Endothelial cell of umbilical vein (primary cell): ENCODE data around the gene PRKAB2. TPM values are rescaled to one million over a fixed set of nuclear protein-coding genes. Genes with fewer than 3 reads are reported as not detected.
A peak's percentile ranks its signal among the peaks of the same experiment; 100 is the strongest.

ENCODE experiments used
- Bru-seq: library from RNA; stranded (reverse); fragments of 400-500 nt; gene quantifications from one replicate; lab custom pipeline; 2021; lab: Mats Ljungman, UMichigan
- BruChase-seq, 2 experiments: library from RNA; stranded (reverse); fragments of 400-500 nt; gene quantifications; one replicate each; lab custom pipeline; 2021; lab: Mats Ljungman, UMichigan
- BruUV-seq: library from RNA; stranded (reverse); fragments of 400-500 nt; replicated peaks from 2 replicates; lab custom pipeline; 2021; lab: Mats Ljungman, UMichigan
- CTCF ChIA-PET: fragments of 300-600, 350-600 bp; sonication (Branson Sonifier 250); formaldehyde crosslinking; loops from one replicate; lab custom pipeline; 2021; ENCODE audit warnings: antibody characterized with exemption, inconsistent platforms; lab: Charles Lee
- POLR2A ChIA-PET: fragments of 300-600, 350-600 bp; sonication (Branson Sonifier 250); formaldehyde crosslinking; loops from one replicate; lab custom pipeline; 2021; ENCODE audit warnings: antibody characterized with exemption, inconsistent platforms; lab: Charles Lee
- DNase-seq: peaks from one replicate; pipeline ENCODE4 v3.0.0-alpha.2; 2011; ENCODE audit warnings: low read depth, low spot score
- FAIRE-seq: peaks from 2 replicates; lab custom pipeline; 2011; peaks lifted over from hg19 to GRCh38; lab: Jason Lieb, UNC
- H2AFZ ChIP-seq: 2 replicates; pipeline ENCODE4 v1.6.0; 2012; ENCODE audit warnings: low read depth, low read length, control low read depth, inconsistent platforms
- H3K27ac ChIP-seq: 2 replicates; pipeline ENCODE4 v1.5.1; 2011; ENCODE audit warnings: low read depth, mild to moderate bottlenecking, control low read depth, low read length, moderate library complexity; ENCODE audit not compliant: insufficient read depth
- H3K27me3 ChIP-seq, 2 experiments: 2 replicates each; pipeline versions ENCODE4 v1.6.0 to v1.6.1; 2011; ENCODE audit warnings: low read length in 2 of 2, mixed read lengths in 1 of 2; ENCODE audit not compliant: control insufficient read depth in 2 of 2, insufficient read depth in 2 of 2
- H3K36me3 ChIP-seq, 2 experiments: 2 replicates in 1 of 2; 3 replicates in 1 of 2; pipeline ENCODE4 v1.5.1; 2011; ENCODE audit warnings: low read length in 2 of 2, mild to moderate bottlenecking in 1 of 2, moderate library complexity in 1 of 2; ENCODE audit not compliant: control insufficient read depth in 2 of 2, insufficient read depth in 2 of 2; ENCODE audit errors: extremely low read depth in 1 of 2
- H3K4me1 ChIP-seq: 3 replicates; pipeline ENCODE4 v1.5.1; 2011; ENCODE audit warnings: mild to moderate bottlenecking, low read length; ENCODE audit not compliant: control insufficient read depth, insufficient read depth; ENCODE audit errors: extremely low read depth
- H3K4me2 ChIP-seq: 2 replicates; pipeline ENCODE4 v1.6.1; 2011; ENCODE audit warnings: low read length, control low read depth, mixed read lengths; ENCODE audit not compliant: insufficient read depth
- H3K4me3 ChIP-seq, 3 experiments: fragments of 200-600 bp in 1 of 3; sonication (generic), shearing (Covaris generic) in 1 of 3; replicated peaks in 1 of 3; 2 replicates each; pipeline ENCODE4 v1.5.1; 2011 to 2016; ENCODE audit warnings: control low read depth in 3 of 3, low read length in 3 of 3, mild to moderate bottlenecking in 2 of 3, inconsistent platforms in 1 of 3, low read depth in 1 of 3, moderate library complexity in 1 of 3; ENCODE audit not compliant: insufficient read depth in 1 of 3
- H3K79me2 ChIP-seq: 2 replicates; pipeline ENCODE4 v1.6.0; 2012; ENCODE audit warnings: low read length, inconsistent platforms; ENCODE audit not compliant: control insufficient read depth, insufficient read depth
- H3K9ac ChIP-seq: replicated peaks from 2 replicates; pipeline ENCODE3; 2011; ENCODE audit warnings: low read length, control low read depth; ENCODE audit not compliant: insufficient read depth; ENCODE audit errors: extremely low read depth
- H3K9me1 ChIP-seq: replicated peaks from 3 replicates; pipeline ENCODE4 v1.6.0; 2011; ENCODE audit warnings: mild to moderate bottlenecking, low read length; ENCODE audit not compliant: control insufficient read depth, insufficient read depth; ENCODE audit errors: extremely low read depth
- H3K9me3 ChIP-seq: replicated peaks from 2 replicates; pipeline ENCODE4 v1.5.1; 2012; ENCODE audit warnings: low read length, inconsistent platforms; ENCODE audit not compliant: control insufficient read depth, insufficient read depth
- H4K20me1 ChIP-seq: replicated peaks from 2 replicates; pipeline ENCODE3; 2011; ENCODE audit warnings: mild to moderate bottlenecking, low read length; ENCODE audit not compliant: control insufficient read depth, insufficient read depth; ENCODE audit errors: extremely low read depth
- EZH2 ChIP-seq: IDR thresholded peaks from 2 replicates; pipeline ENCODE4 v1.6.1; 2012; ENCODE audit warnings: borderline replicate concordance, low read depth, mild to moderate bottlenecking, moderate library complexity, low read length, inconsistent platforms; ENCODE audit not compliant: severe bottlenecking
- FOS ChIP-seq: IDR thresholded peaks from 2 replicates; pipeline ENCODE4 v1.6.1; 2011; ENCODE audit warnings: mild to moderate bottlenecking, low read length, moderate library complexity, borderline replicate concordance; ENCODE audit not compliant: insufficient read depth
- GATA2 ChIP-seq: IDR thresholded peaks from 2 replicates; pipeline ENCODE4 v1.7.0; 2011; ENCODE audit warnings: low read depth, mild to moderate bottlenecking, moderate library complexity, mixed read lengths, low read length; ENCODE audit not compliant: insufficient read length, insufficient read depth
- JUN ChIP-seq: IDR thresholded peaks from 2 replicates; pipeline ENCODE4 v1.6.1; 2011; ENCODE audit warnings: borderline replicate concordance, low read depth; ENCODE audit not compliant: insufficient read length, insufficient read depth
- MYC ChIP-seq: IDR thresholded peaks from one replicate; pipeline ENCODE4 v1.6.1; 2011; ENCODE audit warnings: mild to moderate bottlenecking, low read depth, low read length
- POLR2A ChIP-seq: IDR thresholded peaks from 2 replicates; pipeline ENCODE4 v1.6.1; 2012; ENCODE audit warnings: low read depth, mild to moderate bottlenecking, control low read depth, low read length
- POLR2AphosphoS5 ChIP-seq: IDR thresholded peaks from 2 replicates; pipeline ENCODE4 v1.6.1; 2012; ENCODE audit warnings: low read depth, mild to moderate bottlenecking, control low read depth, low read length, moderate library complexity; ENCODE audit not compliant: insufficient read depth
- dilution Hi-C: fragments of 300-500 bp; cut with MboI; formaldehyde crosslinking; loops from one replicate; pipeline ENCODE4 v1.15.0; 2019; ENCODE audit warnings: low sequenced_read_pairs; ENCODE audit not compliant: extremely low pct_ligation_motif_present
- intact Hi-C: fragments of 100-400 bp; cut with micrococcal nuclease; formaldehyde crosslinking; loops from one replicate; pipeline ENCODE4 v1.10.0; 2022
- long read RNA-seq: library from polyadenylated mRNA; stranded (forward); transcript quantifications from one replicate; pipeline ENCODE4 v2.0.0, GENCODE V29; 2021
- polyA minus RNA-seq, 3 experiments: library from RNA; depleted of rRNA, polyadenylated mRNA; stranded (reverse); fragments of >200 nt; gene quantifications; 1 replicate in 1 of 3; 2 replicates in 2 of 3; pipeline ENCODE4 v1.2.3, GENCODE V29; 2011
- polyA plus RNA-seq, 4 experiments: library from polyadenylated mRNA; depleted of rRNA in 3 of 4; stranded (reverse) in 3 of 4; unstranded in 1 of 4; fragments of >200 nt; gene quantifications; 2 replicates each; pipeline versions ENCODE4 v1.2.1 to v1.2.3, GENCODE V29; 2011 to 2012; ENCODE audit warnings: missing spikeins in 1 of 4
- total RNA-seq: library from RNA; stranded (reverse); gene quantifications from 2 replicates; pipeline ENCODE4 v1.2.3, GENCODE V29; 2021
- TF ChIP-seq, protein P1 (sequence below): IDR thresholded peaks from 2 replicates; pipeline ENCODE4 v1.6.1; 2011; ENCODE audit not compliant: insufficient read depth, insufficient read length
- TF ChIP-seq, protein P2 (sequence below), 2 donors: IDR thresholded peaks; 1 replicate in 1 of 2; 2 replicates in 1 of 2; pipeline ENCODE4 v1.5.1; 2011; ENCODE audit warnings: low read length in 2 of 2, mild to moderate bottlenecking in 2 of 2, moderate library complexity in 2 of 2, control low read depth in 1 of 2, inconsistent platforms in 1 of 2, low read depth in 1 of 2; ENCODE audit not compliant: insufficient read depth in 1 of 2; ENCODE audit errors: extremely low read depth in 1 of 2

Gene PRKAB2, protein sequence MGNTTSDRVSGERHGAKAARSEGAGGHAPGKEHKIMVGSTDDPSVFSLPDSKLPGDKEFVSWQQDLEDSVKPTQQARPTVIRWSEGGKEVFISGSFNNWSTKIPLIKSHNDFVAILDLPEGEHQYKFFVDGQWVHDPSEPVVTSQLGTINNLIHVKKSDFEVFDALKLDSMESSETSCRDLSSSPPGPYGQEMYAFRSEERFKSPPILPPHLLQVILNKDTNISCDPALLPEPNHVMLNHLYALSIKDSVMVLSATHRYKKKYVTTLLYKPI
- total RNA-seq (6.2 and 8.1 TPM in 2 replicates), polyA plus RNA-seq (7.4 and 7.7 TPM in 2 replicates), polyA minus RNA-seq (9.4 and 11.0 TPM in 2 replicates), Bru-seq, nascent RNA (percentile 72 among the genes with signal in this experiment), BruChase-seq, experiment 1, labeled RNA remaining after a 6-hour chase (percentile 84 among the genes with signal in this experiment), BruChase-seq, experiment 2, labeled RNA remaining after a 2-hour chase (percentile 89 among the genes with signal in this experiment)
- 4.7 and 5.4 TPM in 2 replicates for polyA plus RNA-seq (2011; cell fraction: cytosol; rRNA removed)
- 23.9 and 29.8 TPM in 2 replicates for polyA plus RNA-seq (2011; cell fraction: nucleus; rRNA removed)
- polyA plus RNA-seq (2012): 7.2 and 7.7 TPM in 2 replicates
- 4.7 TPM for polyA minus RNA-seq (2011; cell fraction: cytosol; rRNA and poly(A)+ RNA removed)
- polyA minus RNA-seq (2011; cell fraction: nucleus; rRNA and poly(A)+ RNA removed): 11.7 and 14.4 TPM in 2 replicates
- long read RNA-seq, full-length matches to known transcripts: 3 of 8 reads
- long read RNA-seq, partial matches to known transcripts: 2 of 8 reads
- long read RNA-seq, other reads (novel, unspliced or antisense): 3 of 8 reads

DNA sequence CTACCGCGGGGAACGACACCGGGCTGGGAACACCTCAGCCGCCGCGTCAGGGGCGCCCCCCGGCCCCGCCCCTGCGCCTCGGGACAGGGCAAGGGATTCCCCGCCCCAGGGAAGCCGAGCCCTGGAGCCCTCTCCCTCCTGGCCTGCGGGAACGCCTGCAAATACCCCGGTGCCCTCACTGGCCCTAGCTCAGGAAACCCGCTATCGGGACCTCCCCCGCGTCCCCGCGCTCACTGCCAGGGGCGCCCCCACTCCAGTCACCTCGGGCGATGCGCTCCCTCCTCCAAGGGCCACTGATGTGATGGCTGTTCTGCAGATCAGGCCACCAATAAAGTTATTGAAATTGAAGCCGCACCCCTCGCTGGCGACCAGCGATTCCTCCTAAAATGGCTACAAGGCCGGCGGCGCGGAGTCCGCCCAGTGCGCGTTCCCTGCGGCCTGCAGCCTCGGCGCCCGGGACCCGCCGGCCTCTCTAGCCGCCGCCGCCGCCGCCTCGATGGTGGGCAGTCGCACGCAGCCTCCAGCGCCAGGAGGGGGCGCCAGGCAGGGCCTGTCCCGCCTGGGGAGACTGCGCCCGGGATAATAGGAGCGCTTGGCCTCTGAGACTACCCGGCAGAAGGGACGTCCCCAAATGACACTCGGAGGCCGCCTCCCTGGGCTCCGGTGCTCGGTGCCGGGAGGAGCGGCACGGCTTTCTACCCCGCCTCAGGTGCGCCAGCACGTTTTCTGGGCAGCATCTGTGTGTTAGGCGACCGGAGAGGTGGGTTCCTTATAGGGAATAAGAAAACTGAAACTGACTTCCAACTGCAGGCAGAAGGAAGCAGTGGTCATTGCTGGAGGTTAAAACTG, at the start of gene PRKAB2:
Gene PRKAB2 (minus strand): TSS at position 303 of the 849 bp plus-strand sequence. CDS start 326 bp downstream, outside the sequence.
- intact Hi-C loops: loop anchor here (1.0 to 5.0 kb wide), 7 partner anchors 53 to 425 kb away; partner anchors contain the start of genes BCL9, CHD1L and FMO5
- dilution Hi-C loops: no loop called here
- H3K4me3 ChIP-seq: peak within 1 kb of the TSS; percentile 72 to 94 (median 79)
- FAIRE-seq: peak; percentile 83
- BruUV-seq: no TSS peak
- peak within 1 kb of the TSS; percentile 74 for H3K27ac ChIP-seq
- ChIA-PET CTCF (interaction anchor here (0.9 to 3.7 kb wide), 7 partner anchors 10 to 217 kb away, joined by 3 to 63 read pairs (median 5); partner anchors contain the start of gene CHD1L), POLR2A (interaction anchor here (0.6 to 1.2 kb wide), 2 partner anchors 70 to 88 kb away, joined by 3 to 4 read pairs; partner anchors contain the start of gene CHD1L)
- TF ChIP-seq GATA2 (no peak), FOS (no peak), EZH2 (no peak), MYC (no peak), POLR2AphosphoS5 (peak; percentile 82), JUN (no peak), POLR2A (peak; percentile 75)
- TF ChIP-seq, protein P1, sequence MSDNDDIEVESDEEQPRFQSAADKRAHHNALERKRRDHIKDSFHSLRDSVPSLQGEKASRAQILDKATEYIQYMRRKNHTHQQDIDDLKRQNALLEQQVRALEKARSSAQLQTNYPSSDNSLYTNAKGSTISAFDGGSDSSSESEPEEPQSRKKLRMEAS: no peak
- TF ChIP-seq, protein P2, sequence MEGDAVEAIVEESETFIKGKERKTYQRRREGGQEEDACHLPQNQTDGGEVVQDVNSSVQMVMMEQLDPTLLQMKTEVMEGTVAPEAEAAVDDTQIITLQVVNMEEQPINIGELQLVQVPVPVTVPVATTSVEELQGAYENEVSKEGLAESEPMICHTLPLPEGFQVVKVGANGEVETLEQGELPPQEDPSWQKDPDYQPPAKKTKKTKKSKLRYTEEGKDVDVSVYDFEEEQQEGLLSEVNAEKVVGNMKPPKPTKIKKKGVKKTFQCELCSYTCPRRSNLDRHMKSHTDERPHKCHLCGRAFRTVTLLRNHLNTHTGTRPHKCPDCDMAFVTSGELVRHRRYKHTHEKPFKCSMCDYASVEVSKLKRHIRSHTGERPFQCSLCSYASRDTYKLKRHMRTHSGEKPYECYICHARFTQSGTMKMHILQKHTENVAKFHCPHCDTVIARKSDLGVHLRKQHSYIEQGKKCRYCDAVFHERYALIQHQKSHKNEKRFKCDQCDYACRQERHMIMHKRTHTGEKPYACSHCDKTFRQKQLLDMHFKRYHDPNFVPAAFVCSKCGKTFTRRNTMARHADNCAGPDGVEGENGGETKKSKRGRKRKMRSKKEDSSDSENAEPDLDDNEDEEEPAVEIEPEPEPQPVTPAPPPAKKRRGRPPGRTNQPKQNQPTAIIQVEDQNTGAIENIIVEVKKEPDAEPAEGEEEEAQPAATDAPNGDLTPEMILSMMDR (IDR thresholded peaks at IDR 0.05; ENCODE audit: extremely low read depth in 1 of 2, insufficient read depth in 1 of 2, low read depth in 1 of 2, low read length in 2 of 2): peak; percentile 88 to 97
- peak within 1 kb of the TSS; percentile 94 for H3K4me2 ChIP-seq
- peak; percentile 97 for DNase-seq
- H3K9me1 ChIP-seq: no peaks in the 10 kb centered on the region
- H3K4me1 ChIP-seq: peaks cover 12% of the 10 kb centered on the region
- H3K9ac ChIP-seq: peak within 1 kb of the TSS; percentile 56
- H4K20me1 ChIP-seq: no peaks in the 10 kb centered on the region
- no peaks in the 10 kb centered on the region for H3K9me3 ChIP-seq
- H3K27me3 ChIP-seq: no peaks in the 10 kb centered on the region
- H3K79me2 ChIP-seq: peaks cover 13% of the 10 kb centered on the region
- peak within 1 kb of the TSS; percentile 74 for H2AFZ ChIP-seq
- no peaks in the 10 kb centered on the region for H3K36me3 ChIP-seq
